Left colon (tissue), 2 donors: ENCODE results near the gene DCUN1D4. TPM values are rescaled to one million over a fixed set of nuclear protein-coding genes. Genes with fewer than 3 reads are reported as not detected.

Experiments used
- ATAC-seq: fragments of 200-7000 bp; cut with Tn5 transposase; one replicate; pipeline ENCODE4 v1.9.1; 2020; ENCODE audit warnings: mild to moderate bottlenecking, moderate library complexity
- DNase-seq, 2 donors: peaks; one replicate each; pipeline ENCODE4 v3.0.0-alpha.2; 2020
- intact Hi-C, 2 donors: fragments of 100-400 bp; cut with DNase I in 1 of 2; cut with micrococcal nuclease in 1 of 2; formaldehyde crosslinking; loops; one replicate each; pipeline versions ENCODE4 v1.11.2 to v1.14.0; 2022; cut with DNase I, micrococcal nuclease
- total RNA-seq, 2 donors: library from RNA; stranded (reverse); fragmentation: NEBNext Ultra II Directional; extraction: Animal tissue kit (Norgen Biotek cat#: 25700); gene quantifications; one replicate each; pipeline ENCODE4 v1.2.1, GENCODE V29; 2021
- donor health status: DM: no; HTN: no; CAD: no.
- donor health status: DM: yes; HTN: yes; CAD: no.

The DCUN1D4 gene
- total RNA-seq, 2 donors from 2014 or later: 29.7 to 37.5 TPM

- no peak for ATAC-seq
- no peak for DNase-seq
- intact Hi-C loops: no loop called here
Measured at GRCh38 chr4:51851090-51851936, 8.4 kb downstream of the DCUN1D4 start.

GRCh38 chr4:51851937-51852290 is 9.0 kb downstream of the DCUN1D4 start:
- intact Hi-C loops: no loop called here
- ATAC-seq (no peak), DNase-seq (no peak)

- ATAC-seq: peak; percentile 95
- intact Hi-C loops: no loop called here
- no peak for DNase-seq
Measured at GRCh38 chr4:51853027-51853682, 10.2 kb downstream of the DCUN1D4 start.

GRCh38 chr4:51855270-51855669 is 12.3 kb downstream of the DCUN1D4 start:
- no peak for ATAC-seq
- DNase-seq: no peak
- intact Hi-C loops: no loop called here

- intact Hi-C loops: no loop called here
- DNase-seq (no peak), ATAC-seq (no peak)
Measured at GRCh38 chr4:51855751-51856150, 12.8 kb downstream of the DCUN1D4 start.

GRCh38 chr4:51858605-51859202 is 15.8 kb downstream of the DCUN1D4 start:
- DNase-seq (no peak), ATAC-seq (peak; percentile 89)

GRCh38 chr4:51859476-51860031 is 16.6 kb downstream of the DCUN1D4 start:
- DNase-seq: no peak
- intact Hi-C loops: no loop called here
- peak; percentile 37 for ATAC-seq

More at GRCh38 chr4:51858605-51859202, 15.8 kb downstream of the DCUN1D4 start:
- intact Hi-C loops: no loop called here

- ATAC-seq: no peak
- DNase-seq: no peak
- intact Hi-C loops: no loop called here
Measured at GRCh38 chr4:51862199-51862598, 19.2 kb downstream of the DCUN1D4 start.

- DNase-seq (no peak), ATAC-seq (no peak)
- intact Hi-C loops: no loop called here
Measured at GRCh38 chr4:51862781-51863180, 19.8 kb downstream of the DCUN1D4 start.

- intact Hi-C loops: no loop called here
- no peak for DNase-seq
- peak; percentile 16 for ATAC-seq
Measured at GRCh38 chr4:51865717-51866116, 22.8 kb downstream of the DCUN1D4 start.

- no peak for DNase-seq
- intact Hi-C loops: no loop called here
- peak; percentile 17 for ATAC-seq
Measured at GRCh38 chr4:51866835-51867234, 23.9 kb downstream of the DCUN1D4 start.

- ATAC-seq: no peak
- intact Hi-C loops: no loop called here
Measured at GRCh38 chr4:51867689-51868448, 24.9 kb downstream of the DCUN1D4 start.

GRCh38 chr4:51868449-51868847 is 25.5 kb downstream of the DCUN1D4 start:
- ATAC-seq: no peak

More at GRCh38 chr4:51867689-51868448, 24.9 kb downstream of the DCUN1D4 start:
- DNase-seq: no peak

GRCh38 chr4:51870441-51871188 is 27.7 kb downstream of the DCUN1D4 start:
- DNase-seq (no peak), ATAC-seq (no peak)
- intact Hi-C loops: no loop called here

More at GRCh38 chr4:51868449-51868847, 25.5 kb downstream of the DCUN1D4 start:
- no peak for DNase-seq
- intact Hi-C loops: no loop called here

- DNase-seq: no peak
- no peak for ATAC-seq
- intact Hi-C loops: no loop called here
Measured at GRCh38 chr4:51872283-51872997, 29.5 kb downstream of the DCUN1D4 start.

GRCh38 chr4:51874551-51874950 is 31.6 kb downstream of the DCUN1D4 start:
- intact Hi-C loops: no loop called here
- ATAC-seq (no peak), DNase-seq (no peak)

GRCh38 chr4:51878431-51878830 is 35.5 kb downstream of the DCUN1D4 start:
- DNase-seq (no peak), ATAC-seq (no peak)
- intact Hi-C loops: no loop called here
